ENCODE results near the gene ERC1. TPM values are rescaled to one million over a fixed set of nuclear protein-coding genes. Genes with fewer than 3 reads are reported as not detected.
A peak's percentile ranks its signal among the peaks of the same experiment; 100 is the strongest.
"Not testable (repeated sequence)": the region's sequence is repeated elsewhere in the genome, so short reads cannot be mapped to it uniquely, and the experiment has no call there.

The ERC1 gene
- total RNA-seq, 1 donor from 2014 or later: 83.5 TPM

- ATAC-seq (no peak), DNase-seq (ENCODE audit: low spot score) (no peak)
- intact Hi-C loops (cut with DNase I): no loop called here
These were observed 67.4 kb downstream of the ERC1 start for GRCh38 chr12:1058423-1058822.

- intact Hi-C loops (cut with DNase I): no loop called here
- ATAC-seq: no peak
- no peak for DNase-seq (ENCODE audit: low spot score)
These were observed 68.1 kb downstream of the ERC1 start for GRCh38 chr12:1059162-1059561.

DNA sequence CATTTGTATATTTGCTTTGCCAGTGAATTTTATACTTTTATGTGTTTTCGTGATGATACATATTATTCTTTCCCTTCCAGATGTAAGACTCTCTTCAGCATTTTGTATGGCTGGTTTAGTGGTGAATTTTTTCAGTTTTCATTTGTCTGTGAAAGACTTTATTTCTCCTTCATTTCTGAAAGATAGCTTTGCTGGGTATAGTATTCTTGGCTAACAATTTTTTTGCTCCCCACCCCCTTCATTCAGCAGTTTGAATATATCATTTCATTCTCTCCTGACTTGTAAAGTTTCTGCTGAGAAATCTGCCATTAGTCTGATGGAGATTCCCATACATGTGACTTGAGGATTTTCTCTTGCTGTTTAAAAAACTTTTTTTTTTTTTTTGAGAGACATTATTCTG is 72.8 kb downstream of the ERC1 start:
- intact Hi-C loops (cut with DNase I): no loop called here
- ATAC-seq (no peak), DNase-seq (ENCODE audit: low spot score) (no peak)

DNA sequence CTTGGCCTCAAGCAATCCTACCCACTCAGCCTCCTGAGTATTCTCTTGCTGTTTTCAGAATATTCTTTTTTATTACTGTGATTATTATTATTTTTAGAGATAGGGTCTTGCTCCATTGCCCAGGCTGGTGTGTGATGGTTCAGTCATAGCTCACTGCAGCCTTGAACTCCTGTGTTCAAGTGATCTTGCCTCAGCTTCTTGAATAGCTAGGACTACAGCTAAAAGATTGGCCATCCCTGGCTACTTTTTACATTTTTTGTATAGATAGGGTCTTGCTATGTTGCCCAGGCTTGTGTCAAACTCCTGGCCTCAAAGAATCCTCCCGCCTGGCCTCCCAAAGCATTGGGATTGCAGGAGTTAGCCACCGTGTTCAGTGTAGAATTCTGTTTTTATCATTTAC is 73.3 kb downstream of the ERC1 start:
- intact Hi-C loops (cut with DNase I): no loop called here
- DNase-seq (ENCODE audit: low spot score) (no peak), ATAC-seq (no peak)

DNA sequence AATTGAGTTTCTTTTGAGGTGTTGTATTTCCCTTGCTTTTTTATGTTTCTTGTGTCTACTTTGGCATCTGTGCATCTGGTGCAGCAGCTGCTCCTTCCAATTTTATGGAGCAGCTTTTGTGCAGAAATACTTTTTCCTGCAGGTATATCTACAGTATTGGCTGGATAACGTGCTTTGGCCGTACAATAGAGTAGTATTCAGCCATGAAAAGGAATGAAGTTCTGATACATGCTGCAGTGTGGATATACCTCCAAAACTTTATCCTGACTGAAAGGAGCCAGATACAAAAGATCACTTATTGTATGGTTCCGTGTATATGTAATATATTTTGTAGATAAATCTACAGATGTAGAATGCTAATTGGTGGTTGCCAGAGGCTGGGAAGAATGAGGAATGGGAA is 74.6 kb downstream of the ERC1 start:
- ATAC-seq: no peak
- no peak for DNase-seq (ENCODE audit: low spot score)
- intact Hi-C loops (cut with DNase I): no loop called here

- ATAC-seq: no peak
- no peak for DNase-seq (ENCODE audit: low spot score)
- intact Hi-C loops (cut with DNase I): no loop called here
These were observed 78.8 kb downstream of the ERC1 start for GRCh38 chr12:1069846-1070245.

DNA sequence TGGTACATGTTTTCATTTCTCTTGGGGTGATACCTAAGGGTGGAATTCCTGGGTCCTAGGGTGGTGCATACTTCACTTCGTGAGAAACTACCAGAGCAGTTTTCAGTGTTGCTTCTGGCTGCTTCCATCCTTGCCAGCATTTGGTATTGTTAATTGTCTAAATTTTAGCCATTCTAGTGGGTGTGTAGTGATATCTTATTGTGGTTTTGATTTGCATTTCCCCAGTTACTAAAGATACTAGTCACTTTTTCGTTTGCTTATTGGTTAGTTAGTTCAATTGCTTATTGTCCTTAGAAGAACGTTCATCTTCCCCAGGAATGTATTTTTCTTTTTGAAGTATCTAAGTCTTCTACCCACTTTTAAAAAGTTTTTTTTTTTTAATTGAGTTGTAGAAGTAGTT is 80.2 kb downstream of the ERC1 start:
- ATAC-seq: no peak
- intact Hi-C loops (cut with DNase I): no loop called here
- no peak for DNase-seq (ENCODE audit: low spot score)

GRCh38 chr12:1073652-1074051 is 82.6 kb downstream of the ERC1 start:
- intact Hi-C loops (cut with DNase I): no loop called here
- no peak for DNase-seq (ENCODE audit: low spot score)
- no peak for ATAC-seq

GRCh38 chr12:1077036-1077803 is 86.2 kb downstream of the ERC1 start:
- DNase-seq (ENCODE audit: low spot score): no peak
- intact Hi-C loops (cut with DNase I): no loop called here
- no peak for ATAC-seq

- ATAC-seq: no peak
- intact Hi-C loops (cut with DNase I): no loop called here
- DNase-seq (ENCODE audit: low spot score): no peak
These were observed 87.0 kb downstream of the ERC1 start for GRCh38 chr12:1078002-1078401.

GRCh38 chr12:1080520-1081223 is 89.6 kb downstream of the ERC1 start:
- ATAC-seq (no peak), DNase-seq (ENCODE audit: low spot score) (no peak)
- intact Hi-C loops (cut with DNase I): no loop called here

DNA sequence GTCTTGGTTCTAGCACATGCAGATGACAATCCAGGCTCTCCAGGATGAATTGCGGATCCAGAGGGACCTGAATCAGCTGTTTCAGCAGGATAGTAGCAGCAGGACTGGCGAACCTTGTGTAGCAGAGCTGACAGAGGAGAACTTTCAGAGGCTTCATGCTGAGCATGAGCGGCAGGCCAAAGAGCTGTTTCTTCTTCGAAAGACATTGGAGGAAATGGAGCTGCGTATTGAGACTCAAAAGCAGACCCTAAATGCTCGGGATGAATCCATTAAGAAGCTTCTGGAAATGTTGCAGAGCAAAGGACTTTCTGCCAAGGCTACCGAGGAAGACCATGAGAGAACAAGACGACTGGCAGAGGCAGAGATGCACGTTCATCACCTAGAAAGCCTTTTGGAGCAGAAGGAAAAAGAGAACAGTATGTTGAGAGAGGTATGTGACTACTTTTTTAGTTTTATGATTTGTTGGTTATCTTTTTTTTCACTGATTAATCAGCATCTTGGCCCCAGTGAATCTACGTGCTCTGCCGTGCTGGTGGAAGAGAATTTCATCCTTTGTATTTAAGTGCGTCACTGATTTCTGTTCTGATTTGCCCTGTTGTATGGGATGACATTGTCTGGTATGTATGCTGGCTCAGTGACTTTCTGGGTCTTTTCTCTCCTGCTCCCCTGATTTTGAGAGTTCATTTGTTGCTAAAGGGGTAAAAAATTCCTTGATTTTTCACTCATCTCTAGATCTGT is 92.3 kb downstream of the ERC1 start:
- no peak for DNase-seq (ENCODE audit: low spot score)
- no peak for ATAC-seq
- intact Hi-C loops (cut with DNase I): no loop called here

DNA sequence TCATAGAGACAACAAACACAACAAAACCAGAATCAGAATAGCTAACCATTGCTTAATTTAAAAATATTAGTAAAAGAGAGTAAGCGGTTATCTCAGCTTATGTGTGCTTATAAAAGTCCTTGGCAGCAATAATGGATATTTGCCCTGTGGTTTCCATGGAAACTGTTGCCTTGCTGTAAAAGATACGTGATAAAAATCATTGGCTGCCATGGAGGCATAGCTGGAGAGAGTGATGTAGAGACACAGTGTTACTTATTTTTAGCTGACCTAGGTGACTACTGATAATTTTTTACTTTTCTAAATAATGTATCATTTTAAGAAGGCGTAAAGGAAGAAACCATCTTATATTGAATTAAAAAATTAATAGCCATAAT is 92.9 kb downstream of the ERC1 start:
- ATAC-seq: peak; percentile 51
- intact Hi-C loops (cut with DNase I): no loop called here
- no peak for DNase-seq (ENCODE audit: low spot score)

DNA sequence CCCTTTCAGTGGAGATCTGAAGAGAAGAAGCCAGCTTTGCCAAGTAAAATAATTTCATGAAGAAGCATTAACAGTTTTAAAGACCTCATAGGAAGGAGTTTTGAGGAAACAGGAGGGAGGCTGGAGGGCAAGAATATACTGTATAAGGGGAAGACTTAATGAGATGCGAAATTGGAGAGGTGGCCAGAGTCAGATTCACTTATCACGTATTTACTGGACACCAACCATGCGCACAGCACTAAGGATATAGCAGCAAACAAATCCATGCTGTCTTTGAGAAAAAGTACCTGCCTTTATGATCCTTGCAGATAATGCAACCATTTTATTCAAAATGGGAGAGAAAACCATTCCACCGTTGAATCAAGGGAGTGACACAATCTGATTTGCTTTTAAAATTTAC is 100.3 kb downstream of the ERC1 start:
- no peak for DNase-seq (ENCODE audit: low spot score)
- intact Hi-C loops (cut with DNase I): no loop called here
- no peak for ATAC-seq

DNA sequence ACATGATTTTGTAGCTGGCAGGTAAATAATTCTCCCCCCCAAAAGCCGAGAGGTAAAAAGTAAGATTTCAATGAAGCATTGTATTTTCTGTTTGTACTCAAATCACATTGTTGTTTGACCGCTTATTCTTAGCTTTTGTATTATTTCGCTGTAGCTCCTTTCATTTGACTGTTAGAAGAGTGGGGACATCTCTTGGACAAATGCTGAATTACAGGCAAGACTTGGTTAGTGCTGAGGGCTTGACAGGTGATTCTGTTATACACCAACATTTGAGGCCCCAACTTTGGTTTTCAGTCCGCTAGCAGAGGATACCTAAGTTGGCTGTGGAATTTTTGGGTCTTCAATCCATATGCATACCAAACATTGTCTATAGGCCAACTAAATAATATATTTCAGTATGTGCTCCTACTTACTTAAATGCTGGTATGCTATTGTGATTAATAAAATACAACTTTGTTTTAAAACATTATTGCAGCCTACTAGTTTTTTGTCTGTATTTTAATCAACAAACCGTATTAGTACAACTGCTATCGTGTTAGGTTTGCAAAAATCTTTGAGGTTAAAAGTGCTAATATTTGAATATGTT is 102.2 kb downstream of the ERC1 start:
- intact Hi-C loops (cut with DNase I): no loop called here
- peak; percentile 50 for ATAC-seq
- no peak for DNase-seq (ENCODE audit: low spot score)

DNA sequence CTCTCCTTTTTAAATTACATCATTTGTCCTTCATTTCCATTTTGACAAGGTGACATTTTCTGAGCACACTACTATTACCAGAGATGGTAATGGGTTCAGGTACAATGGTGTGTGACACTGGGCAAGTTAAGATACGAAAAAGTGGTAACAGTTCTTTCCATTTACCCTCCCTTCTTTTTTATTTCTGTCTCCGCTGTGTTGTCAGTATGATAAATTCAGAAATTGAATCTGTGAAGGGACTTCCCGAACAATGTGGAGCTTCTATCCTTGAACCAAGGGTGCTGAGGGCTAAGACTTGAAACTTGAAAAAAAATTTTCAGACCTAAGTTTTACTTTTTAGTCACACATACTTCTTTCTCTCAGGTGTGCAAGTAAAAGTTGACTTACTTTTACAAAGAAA is 103.7 kb downstream of the ERC1 start:
- no peak for ATAC-seq
- intact Hi-C loops (cut with DNase I): no loop called here
- DNase-seq (ENCODE audit: low spot score): no peak

DNA sequence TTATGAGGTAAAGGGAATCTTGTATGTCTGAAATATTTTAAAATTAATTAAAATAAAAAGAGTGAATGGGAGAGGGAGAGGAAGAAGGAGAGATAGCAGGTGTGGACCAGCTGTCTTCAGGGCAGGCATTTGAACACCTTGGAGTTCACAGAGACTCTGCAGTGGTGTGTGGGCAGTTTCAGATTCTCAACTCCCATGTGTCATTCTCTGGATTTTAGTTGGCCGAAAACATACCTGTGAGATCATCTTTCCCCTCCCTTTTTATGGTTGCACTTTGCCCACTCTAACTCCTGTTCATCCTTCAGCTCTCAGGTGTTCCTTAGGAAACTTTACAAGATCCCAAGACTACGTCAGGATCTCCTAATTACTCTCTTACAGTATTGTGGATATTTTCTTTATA is 108.1 kb downstream of the ERC1 start:
- intact Hi-C loops (cut with DNase I): no loop called here
- ATAC-seq (no peak), DNase-seq (ENCODE audit: low spot score) (no peak)

GRCh38 chr12:1099618-1100017 is 108.6 kb downstream of the ERC1 start:
- DNase-seq (ENCODE audit: low spot score); ATAC-seq; intact Hi-C loops (cut with DNase I): not testable (repeated sequence)

DNA sequence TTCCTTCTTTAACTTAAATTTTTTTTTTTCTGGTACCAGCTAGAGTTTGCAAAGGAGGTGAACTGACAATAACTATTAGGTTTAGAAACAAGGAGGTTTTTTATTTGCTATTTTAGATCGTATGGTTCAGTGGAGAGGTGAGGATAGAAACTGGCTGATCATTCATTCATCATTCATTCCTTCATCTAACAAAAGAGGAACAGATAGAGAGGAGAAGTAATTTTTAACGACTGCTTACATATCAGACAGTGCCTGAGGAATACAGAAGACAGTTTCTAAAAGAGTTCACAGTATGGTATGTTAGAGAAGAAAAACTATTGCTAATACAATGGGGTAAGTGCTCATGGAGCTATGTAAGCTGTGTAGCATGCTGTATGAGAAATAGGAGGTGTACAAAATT is 111.1 kb downstream of the ERC1 start:
- intact Hi-C loops (cut with DNase I): no loop called here
- DNase-seq (ENCODE audit: low spot score): no peak
- no peak for ATAC-seq

Data from sciatic nerve (tissue), 2 donors.